ENCODE results near the gene PRSS38. TPM values are rescaled to one million over a fixed set of nuclear protein-coding genes. Genes with fewer than 3 reads are reported as not detected.

Gene PRSS38
- total and polyA plus RNA-seq, 2 donors (not counting 3 experiments of a cell fraction or from before 2014, with no cell fraction given), result not detected

DNA sequence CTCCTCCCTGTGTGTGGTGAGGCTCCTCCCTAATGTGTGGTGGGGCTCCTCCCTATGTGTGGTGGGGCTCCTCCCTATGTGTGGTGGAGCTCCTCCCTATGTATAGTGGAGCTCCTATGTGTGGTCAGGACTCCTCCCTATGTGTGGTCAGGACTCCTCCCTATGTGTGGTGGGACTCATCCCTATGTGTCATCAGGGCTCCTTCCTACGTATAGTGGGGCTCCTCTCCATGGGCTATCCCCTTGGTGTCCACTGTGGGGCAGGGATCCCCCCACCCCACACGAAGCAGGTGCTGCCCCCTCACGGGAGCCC, 29.6 kb downstream of the PRSS38 start:
- H3K9ac ChIP-seq (replicated peaks; ENCODE audit: extremely low read depth, insufficient read depth, low read length), result no peak overlapping the region
- FAIRE-seq (no peak), DNase-seq (ENCODE audit: low read depth, low spot score) (no peak)
- no peaks in the 10 kb centered on the region for H3K4me1 ChIP-seq (ENCODE audit: control insufficient read depth, extremely low read depth, insufficient read depth, low read length)
- BruUV-seq (replicated peaks), result no TSS peak
- no peaks in the 10 kb centered on the region for H3K79me2 ChIP-seq (ENCODE audit: control insufficient read depth, insufficient read depth, low read length)
- no peak overlapping the region for H3K27ac ChIP-seq (ENCODE audit: insufficient read depth, low read depth, low read length)
- TF ChIP-seq, protein P1, sequence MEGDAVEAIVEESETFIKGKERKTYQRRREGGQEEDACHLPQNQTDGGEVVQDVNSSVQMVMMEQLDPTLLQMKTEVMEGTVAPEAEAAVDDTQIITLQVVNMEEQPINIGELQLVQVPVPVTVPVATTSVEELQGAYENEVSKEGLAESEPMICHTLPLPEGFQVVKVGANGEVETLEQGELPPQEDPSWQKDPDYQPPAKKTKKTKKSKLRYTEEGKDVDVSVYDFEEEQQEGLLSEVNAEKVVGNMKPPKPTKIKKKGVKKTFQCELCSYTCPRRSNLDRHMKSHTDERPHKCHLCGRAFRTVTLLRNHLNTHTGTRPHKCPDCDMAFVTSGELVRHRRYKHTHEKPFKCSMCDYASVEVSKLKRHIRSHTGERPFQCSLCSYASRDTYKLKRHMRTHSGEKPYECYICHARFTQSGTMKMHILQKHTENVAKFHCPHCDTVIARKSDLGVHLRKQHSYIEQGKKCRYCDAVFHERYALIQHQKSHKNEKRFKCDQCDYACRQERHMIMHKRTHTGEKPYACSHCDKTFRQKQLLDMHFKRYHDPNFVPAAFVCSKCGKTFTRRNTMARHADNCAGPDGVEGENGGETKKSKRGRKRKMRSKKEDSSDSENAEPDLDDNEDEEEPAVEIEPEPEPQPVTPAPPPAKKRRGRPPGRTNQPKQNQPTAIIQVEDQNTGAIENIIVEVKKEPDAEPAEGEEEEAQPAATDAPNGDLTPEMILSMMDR (IDR thresholded peaks at IDR 0.05; ENCODE audit: extremely low read depth in 1 of 2, insufficient read depth in 1 of 2, low read depth in 1 of 2, low read length in 2 of 2), result no peak
- TF ChIP-seq MYC (IDR thresholded peaks at IDR 0.05; ENCODE audit: low read depth, low read length) (no peak), EZH2 (IDR thresholded peaks at IDR 0.05; ENCODE audit: borderline replicate concordance, low read depth, low read length, severe bottlenecking) (no peak), GATA2 (IDR thresholded peaks at IDR 0.05; ENCODE audit: insufficient read depth, insufficient read length, low read depth, low read length) (no peak), POLR2A (IDR thresholded peaks at IDR 0.05; ENCODE audit: low read depth, low read length) (no peak), POLR2AphosphoS5 (IDR thresholded peaks at IDR 0.05; ENCODE audit: insufficient read depth, low read depth, low read length) (no peak), JUN (IDR thresholded peaks at IDR 0.05; ENCODE audit: borderline replicate concordance, insufficient read depth, insufficient read length, low read depth) (no peak), FOS (IDR thresholded peaks at IDR 0.05; ENCODE audit: borderline replicate concordance, insufficient read depth, low read length) (no peak)
- TF ChIP-seq, protein P2, sequence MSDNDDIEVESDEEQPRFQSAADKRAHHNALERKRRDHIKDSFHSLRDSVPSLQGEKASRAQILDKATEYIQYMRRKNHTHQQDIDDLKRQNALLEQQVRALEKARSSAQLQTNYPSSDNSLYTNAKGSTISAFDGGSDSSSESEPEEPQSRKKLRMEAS (IDR thresholded peaks at IDR 0.05; ENCODE audit: insufficient read depth, insufficient read length), result no peak
- H3K4me3 ChIP-seq (replicated peaks in 1 of 3; ENCODE audit: insufficient read depth in 1 of 3, low read depth in 1 of 3, low read length in 3 of 3), result no peak overlapping the region
- no peaks in the 10 kb centered on the region for H3K9me1 ChIP-seq (replicated peaks; ENCODE audit: control insufficient read depth, extremely low read depth, insufficient read depth, low read length)
- ChIA-PET CTCF (no interaction called here), POLR2A (no interaction called here)
- intact Hi-C loops (cut with micrococcal nuclease), result no loop called here
- no peaks in the 10 kb centered on the region for H3K36me3 ChIP-seq (ENCODE audit: control insufficient read depth in 2 of 2, extremely low read depth in 1 of 2, insufficient read depth in 2 of 2, low read length in 2 of 2)
- H4K20me1 ChIP-seq (replicated peaks; ENCODE audit: control insufficient read depth, extremely low read depth, insufficient read depth, low read length), result no peaks in the 10 kb centered on the region
- H2AFZ ChIP-seq (ENCODE audit: low read depth, low read length), result no peak overlapping the region
- H3K9me3 ChIP-seq (replicated peaks; ENCODE audit: control insufficient read depth, insufficient read depth, low read length), result no peaks in the 10 kb centered on the region
- H3K4me2 ChIP-seq (ENCODE audit: insufficient read depth, low read length), result no peak overlapping the region
- dilution Hi-C loops (cut with MboI; ENCODE audit: extremely low pct_ligation_motif_present, low sequenced_read_pairs), result no loop called here
- H3K27me3 ChIP-seq (ENCODE audit: control insufficient read depth in 2 of 2, insufficient read depth in 2 of 2, low read length in 2 of 2), result no peaks in the 10 kb centered on the region
